LNCaP clone FGC (cell line): ENCODE data around the gene GNPAT.
"Not testable (repeated sequence)": the region's sequence is repeated elsewhere in the genome, so short reads cannot be mapped to it uniquely, and the experiment has no call there.

ENCODE experiments used
- DNase-seq: peaks from one replicate; pipeline ENCODE4 v3.0.0-alpha.2; 2011; ENCODE audit warnings: low read depth
- H3K4me3 ChIP-seq: 2 replicates; pipeline ENCODE4 v1.5.1; 2011; ENCODE audit warnings: mild to moderate bottlenecking, low read depth, low read length, control low read depth
- TF ChIP-seq, protein P1 (sequence below): IDR thresholded peaks from 2 replicates; pipeline ENCODE4 v1.5.1; 2012; ENCODE audit warnings: mild to moderate bottlenecking; ENCODE audit not compliant: control insufficient read depth, insufficient read depth; ENCODE audit errors: extremely low read depth

The GNPAT gene

DNA sequence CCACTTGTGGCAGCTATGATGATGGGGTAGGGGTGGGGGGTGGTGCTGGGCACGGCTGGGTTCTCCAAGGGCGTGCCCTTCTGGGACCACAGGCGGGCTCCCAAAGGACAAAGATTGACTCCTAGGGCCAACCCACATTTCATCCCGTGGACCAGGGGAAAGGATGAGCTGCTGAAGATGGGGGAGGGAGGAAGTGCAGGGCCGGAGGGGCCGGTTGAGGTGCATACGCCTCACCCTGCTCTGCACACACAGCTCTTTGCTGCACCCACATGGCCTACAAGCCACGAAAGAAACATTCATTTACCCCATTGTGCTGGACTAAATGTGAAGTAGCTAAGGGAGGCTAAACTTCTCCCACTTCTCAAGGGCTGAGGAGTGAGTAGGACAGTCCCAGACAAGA, 34.2 kb upstream of the GNPAT start:
- H3K4me3 ChIP-seq, result no peak overlapping the region
- TF ChIP-seq, protein P1, sequence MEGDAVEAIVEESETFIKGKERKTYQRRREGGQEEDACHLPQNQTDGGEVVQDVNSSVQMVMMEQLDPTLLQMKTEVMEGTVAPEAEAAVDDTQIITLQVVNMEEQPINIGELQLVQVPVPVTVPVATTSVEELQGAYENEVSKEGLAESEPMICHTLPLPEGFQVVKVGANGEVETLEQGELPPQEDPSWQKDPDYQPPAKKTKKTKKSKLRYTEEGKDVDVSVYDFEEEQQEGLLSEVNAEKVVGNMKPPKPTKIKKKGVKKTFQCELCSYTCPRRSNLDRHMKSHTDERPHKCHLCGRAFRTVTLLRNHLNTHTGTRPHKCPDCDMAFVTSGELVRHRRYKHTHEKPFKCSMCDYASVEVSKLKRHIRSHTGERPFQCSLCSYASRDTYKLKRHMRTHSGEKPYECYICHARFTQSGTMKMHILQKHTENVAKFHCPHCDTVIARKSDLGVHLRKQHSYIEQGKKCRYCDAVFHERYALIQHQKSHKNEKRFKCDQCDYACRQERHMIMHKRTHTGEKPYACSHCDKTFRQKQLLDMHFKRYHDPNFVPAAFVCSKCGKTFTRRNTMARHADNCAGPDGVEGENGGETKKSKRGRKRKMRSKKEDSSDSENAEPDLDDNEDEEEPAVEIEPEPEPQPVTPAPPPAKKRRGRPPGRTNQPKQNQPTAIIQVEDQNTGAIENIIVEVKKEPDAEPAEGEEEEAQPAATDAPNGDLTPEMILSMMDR, result no peak
- DNase-seq, result no peak

DNA sequence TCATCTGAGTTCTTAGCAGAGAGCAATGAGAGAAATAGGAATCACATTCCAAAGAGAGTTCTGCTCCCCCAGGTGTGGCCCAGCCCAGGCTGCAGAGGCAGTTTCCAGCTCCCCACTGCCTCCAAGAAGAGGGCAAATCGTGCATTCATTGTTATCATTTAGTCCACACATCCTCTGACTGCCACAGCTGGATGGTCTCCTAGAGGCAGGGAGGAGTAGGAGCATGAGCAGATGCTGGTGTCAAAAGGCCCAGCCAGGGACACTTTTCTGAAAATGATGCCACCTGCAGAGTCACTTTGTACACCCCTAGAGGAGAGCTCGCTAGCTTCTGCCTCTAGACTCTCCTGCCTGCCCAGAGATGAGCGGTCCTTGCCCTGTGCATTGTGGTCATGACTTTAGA, 33.6 kb upstream of the GNPAT start:
- no peak for DNase-seq
- TF ChIP-seq, protein P1, result no peak

DNA sequence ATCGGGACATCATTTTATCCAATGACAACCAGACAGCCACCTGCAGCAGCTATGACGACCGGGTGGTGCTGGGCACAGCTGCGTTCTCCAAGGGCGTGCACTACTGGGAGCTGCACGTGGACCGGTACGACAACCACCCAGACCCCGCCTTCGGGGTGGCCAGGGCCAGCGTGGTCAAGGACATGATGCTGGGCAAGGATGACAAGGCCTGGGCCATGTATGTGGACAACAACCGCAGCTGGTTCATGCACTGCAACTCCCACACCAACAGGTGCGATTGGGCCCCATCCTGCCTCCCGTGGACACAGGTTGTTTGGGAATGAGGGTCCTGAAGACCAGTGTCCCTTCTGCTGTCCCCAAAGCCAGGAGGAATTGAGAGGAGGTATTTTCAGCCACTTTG, 32.0 kb upstream of the GNPAT start:
- H3K4me3 ChIP-seq, result no peak overlapping the region
- no peak for DNase-seq
- TF ChIP-seq, protein P1, result no peak

More for the DNA sequence above, 33.6 kb upstream of the GNPAT start:
- H3K4me3 ChIP-seq, result no peak overlapping the region

DNA sequence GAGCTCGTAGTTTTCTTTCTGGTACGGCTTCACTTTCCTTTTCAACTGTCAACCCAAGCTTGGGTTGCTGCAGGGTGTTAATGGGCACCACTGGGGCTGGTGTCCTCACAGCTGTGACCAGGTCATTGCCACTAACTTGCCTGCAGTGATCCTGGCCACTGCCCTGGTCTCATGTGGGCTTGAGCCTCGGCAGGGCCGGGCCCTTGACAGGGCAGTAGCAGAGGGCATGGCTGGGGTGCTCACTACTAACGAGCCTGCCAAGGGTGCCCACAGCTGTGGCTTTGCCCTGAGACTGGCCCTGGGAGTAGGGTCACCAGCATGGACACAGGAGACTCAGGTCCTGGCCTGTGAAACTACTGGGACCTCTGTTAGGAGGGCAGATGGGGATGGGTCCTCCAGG, 31.5 kb upstream of the GNPAT start:
- TF ChIP-seq, protein P1, result no peak
- H3K4me3 ChIP-seq, result no peak overlapping the region
- no peak for DNase-seq

DNA sequence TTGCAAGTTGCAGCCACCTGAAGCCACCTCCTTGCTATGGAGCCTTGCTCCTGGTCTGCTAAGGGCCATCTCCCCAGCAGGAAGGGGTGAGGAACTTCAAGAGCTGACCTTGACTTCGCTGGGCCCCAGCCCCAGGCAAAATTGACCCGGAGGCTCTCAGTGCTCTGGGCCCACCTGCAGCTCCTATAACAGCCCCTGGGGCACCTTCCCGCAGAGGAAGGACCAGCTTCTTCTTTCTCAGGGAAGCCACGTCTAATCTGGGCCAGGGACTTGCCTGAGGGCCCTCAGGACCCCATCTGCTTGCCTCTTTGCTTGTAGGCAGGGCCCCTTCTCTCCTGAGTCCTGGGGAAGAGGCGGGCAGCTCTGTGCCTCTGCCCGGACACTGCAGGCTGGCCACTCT, 30.9 kb upstream of the GNPAT start:
- H3K4me3 ChIP-seq, result no peak overlapping the region
- TF ChIP-seq, protein P1, result no peak
- DNase-seq, result no peak

DNA sequence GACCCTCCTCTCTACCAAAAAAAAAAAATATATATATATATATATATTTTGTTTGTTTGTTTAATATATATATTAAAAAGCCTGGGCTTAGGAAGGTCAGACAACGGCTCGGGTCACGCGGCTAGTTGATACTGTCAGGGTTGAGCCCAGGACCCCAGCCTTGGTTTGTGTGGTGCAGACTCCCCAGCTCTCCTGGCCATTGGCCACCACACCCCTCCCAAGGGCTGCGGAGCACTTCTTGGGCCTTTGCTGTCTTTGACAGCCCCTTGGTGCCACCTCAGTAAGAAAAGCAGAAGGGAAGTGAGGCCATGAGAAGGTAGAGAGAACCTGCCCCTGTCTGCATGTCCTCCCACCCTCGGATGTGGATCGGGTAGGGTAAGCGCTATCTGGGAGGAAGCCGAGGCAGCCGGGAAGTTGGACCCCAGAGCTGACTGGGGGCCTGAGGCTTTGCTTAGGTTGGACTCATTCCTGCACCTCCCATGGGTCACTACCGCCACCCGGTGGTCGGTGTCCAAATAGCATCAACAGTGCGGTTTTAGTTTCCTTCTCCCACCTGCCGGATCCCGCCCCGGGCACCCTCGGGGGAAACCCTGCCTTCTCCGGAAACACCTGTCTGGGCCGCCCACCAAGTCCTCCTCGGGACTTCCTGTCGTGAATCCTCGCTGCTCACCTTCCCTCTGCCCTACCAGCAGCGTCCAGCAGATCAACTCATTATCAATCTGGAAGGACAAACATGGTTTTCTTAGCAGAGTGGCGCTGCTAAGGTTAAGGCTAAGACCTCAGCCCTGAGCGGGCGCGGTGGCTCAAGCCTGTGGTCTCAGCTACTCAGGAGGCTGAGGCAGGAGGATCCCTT, 29.8 kb upstream of the GNPAT start:
- TF ChIP-seq, protein P1, result peak; percentile 92
- peak; percentile 40 for DNase-seq
- H3K4me3 ChIP-seq, result peak overlapping the region; percentile 51

DNA sequence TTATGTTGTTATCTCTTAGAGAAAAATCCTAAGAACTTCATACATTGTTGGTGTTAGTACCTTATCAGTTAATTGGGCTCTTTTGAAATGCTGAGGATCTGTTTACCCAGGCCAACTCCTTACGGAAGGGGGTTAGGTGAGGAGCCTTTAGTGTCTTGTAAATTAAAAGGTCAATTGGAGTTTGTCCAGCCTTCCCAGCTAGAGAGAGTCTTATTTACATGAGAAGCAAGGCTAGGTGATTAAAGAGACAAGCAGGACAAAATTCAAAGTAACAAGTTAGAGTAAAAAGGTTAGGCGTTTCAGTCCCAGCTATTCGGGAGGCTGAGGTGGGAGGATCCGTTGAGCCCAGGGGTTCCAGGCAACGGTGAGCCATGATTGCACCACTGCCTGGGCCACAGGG, 28.7 kb upstream of the GNPAT start:
- not testable (repeated sequence) for H3K4me3 ChIP-seq, DNase-seq
